Measurements from ENCODE around the gene NUSAP1.
"Not testable (repeated sequence)": the region's sequence is repeated elsewhere in the genome, so short reads cannot be mapped to it uniquely, and the experiment has no call there.

The NUSAP1 gene

GRCh38 chr15:41332194-41333025 lies at the start of gene NUSAP1, which contains the start of gene OIP5:
Gene NUSAP1, plus strand, starts transcription at chr15:41332881. Its CDS starts 77 bp downstream, at chr15:41332958.
Gene OIP5, minus strand, starts transcription at chr15:41332591. Its CDS starts 30 bp downstream, at chr15:41332561.
- DNase-seq (ENCODE audit: low read depth) = peak; percentile 100

- not testable (repeated sequence) for DNase-seq (ENCODE audit: low read depth)
These were observed 49.6 kb upstream of the NUSAP1 start for GRCh38 chr15:41282980-41283652.

GRCh38 chr15:41283653-41284426 lies 48.8 kb upstream of the NUSAP1 start:
- DNase-seq (ENCODE audit: low read depth) = peak; percentile 99

- DNase-seq (ENCODE audit: low read depth) = peak; percentile 38
These were observed 48.1 kb upstream of the NUSAP1 start for GRCh38 chr15:41284427-41285177.

- DNase-seq (ENCODE audit: low read depth) = no peak
These were observed 47.4 kb upstream of the NUSAP1 start for GRCh38 chr15:41285285-41285684.

GRCh38 chr15:41286665-41287333 lies 45.9 kb upstream of the NUSAP1 start:
- peak; percentile 75 for DNase-seq (ENCODE audit: low read depth)

- DNase-seq (ENCODE audit: low read depth) = no peak
These were observed 44.2 kb upstream of the NUSAP1 start for GRCh38 chr15:41288464-41288863.

GRCh38 chr15:41289953-41290352 lies 42.7 kb upstream of the NUSAP1 start:
- no peak for DNase-seq (ENCODE audit: low read depth)

- no peak for DNase-seq (ENCODE audit: low read depth)
These were observed 41.5 kb upstream of the NUSAP1 start for GRCh38 chr15:41291065-41291631.

GRCh38 chr15:41292521-41292920 lies 40.2 kb upstream of the NUSAP1 start:
- DNase-seq (ENCODE audit: low read depth) = no peak

- not testable (repeated sequence) for DNase-seq (ENCODE audit: low read depth)
These were observed 31.5 kb upstream of the NUSAP1 start for GRCh38 chr15:41301139-41301538.

- DNase-seq (ENCODE audit: low read depth) = no peak
These were observed 31.1 kb upstream of the NUSAP1 start for GRCh38 chr15:41301587-41301986.

GRCh38 chr15:41304149-41304770 lies 28.4 kb upstream of the NUSAP1 start:
- DNase-seq (ENCODE audit: low read depth) = no peak

- DNase-seq (ENCODE audit: low read depth) = no peak
These were observed 25.0 kb upstream of the NUSAP1 start for GRCh38 chr15:41307679-41308078.

GRCh38 chr15:41309226-41309905 lies 23.3 kb upstream of the NUSAP1 start:
- DNase-seq (ENCODE audit: low read depth) = no peak

- not testable (repeated sequence) for DNase-seq (ENCODE audit: low read depth)
These were observed 11.8 kb upstream of the NUSAP1 start for GRCh38 chr15:41320805-41321330.

- no peak for DNase-seq (ENCODE audit: low read depth)
These were observed 9.1 kb upstream of the NUSAP1 start for GRCh38 chr15:41323611-41324010.

- DNase-seq (ENCODE audit: low read depth) = no peak
These were observed 1.4 kb upstream of the NUSAP1 start for GRCh38 chr15:41331281-41331680.

GRCh38 chr15:41331833-41332193 lies 868 bp upstream of the NUSAP1 start:
- DNase-seq (ENCODE audit: low read depth) = peak; percentile 77
